ENCODE data around the gene KCNK3.

GRCh38 chr2:26706616-26707473 lies 14.3 kb downstream of the KCNK3 start:
- no peak for TF ChIP-seq CTCF (IDR thresholded peaks at IDR 0.05 in 2 of 3, conservative IDR thresholded peaks at IDR 0.05 in 1 of 3; ENCODE audit: control insufficient read depth in 2 of 3, extremely low read depth in 1 of 3, insufficient read depth in 1 of 3, low read depth in 3 of 3, low read length in 3 of 3)
- TF ChIP-seq NR2C2 (IDR thresholded peaks at IDR 0.05; ENCODE audit: borderline replicate concordance, control insufficient read depth, insufficient read length, low read depth) = no peak
- no peak for TF ChIP-seq POLR2AphosphoS5 (IDR thresholded peaks at IDR 0.05; ENCODE audit: low read length)
- TF ChIP-seq EED (IDR thresholded peaks at IDR 0.05; ENCODE audit: low read depth) = no peak
- TF ChIP-seq REST (IDR thresholded peaks at IDR 0.05; ENCODE audit: low read depth, low read length) = no peak
- TF ChIP-seq ZBTB40 (IDR thresholded peaks at IDR 0.05; ENCODE audit: borderline replicate concordance) = no peak
- no peak for TF ChIP-seq RFX5 (IDR thresholded peaks at IDR 0.05; ENCODE audit: low read depth, low read length)
- no peak for TF ChIP-seq ATF2 (IDR thresholded peaks at IDR 0.05; ENCODE audit: low read length)
- TF ChIP-seq ELK1 (IDR thresholded peaks at IDR 0.05; ENCODE audit: low read depth, low read length) = no peak
- no peak for TF ChIP-seq CHD2 (IDR thresholded peaks at IDR 0.05; ENCODE audit: borderline replicate concordance, low read depth, low read length)
- TF ChIP-seq YBX1 (IDR thresholded peaks at IDR 0.05) = no peak
- no peak for TF ChIP-seq RELA (IDR thresholded peaks at IDR 0.05; ENCODE audit: borderline replicate concordance, partially characterized antibody)
- TF ChIP-seq BCL11A (IDR thresholded peaks at IDR 0.05; ENCODE audit: low read depth, low read length) = no peak
